ENCODE results near the gene KIF11. TPM values are rescaled to one million over a fixed set of nuclear protein-coding genes. Genes with fewer than 3 reads are reported as not detected.

Gene KIF11
- total and polyA plus RNA-seq, 2 of the 13 experiments (the other 11 are each of a cell fraction or from before 2014, with no cell fraction given) = 8.7 to 38.4 TPM

- TF ChIP-seq BATF2 (CRISPR knock-in tag; IDR thresholded peaks at IDR 0.05) = peak; percentile 48; the same call in 1 of the 2 replicates
- TF ChIP-seq RBFOX2 (IDR thresholded peaks at IDR 0.05; ENCODE audit: low read depth, low read length) = peak; percentile 96
- TF ChIP-seq FOSL2 (CRISPR knock-in tag; IDR thresholded peaks at IDR 0.05) = peak; percentile 40; the same call in 1 of the 2 replicates
- TF ChIP-seq ZSCAN21 (CRISPR knock-in tag; IDR thresholded peaks at IDR 0.05; ENCODE audit: borderline replicate concordance) = 0 out of 2 replicates have a peak, but pooled peaks have one; percentile 42
- 0 out of 2 replicates have a peak, but pooled peaks have one; percentile 6 for TF ChIP-seq ZNF792 (CRISPR knock-in tag; IDR thresholded peaks at IDR 0.05)
- TF ChIP-seq HMG20A (CRISPR knock-in tag; IDR thresholded peaks at IDR 0.05; ENCODE audit: borderline replicate concordance) = 0 out of 2 replicates have a peak, but pooled peaks have one; percentile 3
- no peak for TF ChIP-seq NBN (conservative IDR thresholded peaks at IDR 0.05)
- no peak for TF ChIP-seq NONO (IDR thresholded peaks at IDR 0.05)
- TF ChIP-seq NONO (CRISPR knock-in tag; conservative IDR thresholded peaks at IDR 0.05) = peak; percentile 54; the same call in 1 of the 2 replicates
- peak; percentile 77 for TF ChIP-seq HOXA3 (CRISPR knock-in tag; IDR thresholded peaks at IDR 0.05)
- peak; percentile 51; the same call in 1 of the 2 replicates for TF ChIP-seq JUNB (CRISPR knock-in tag; IDR thresholded peaks at IDR 0.05; ENCODE audit: borderline replicate concordance)
- TF ChIP-seq AGO1 (IDR thresholded peaks at IDR 0.05; ENCODE audit: low read depth, low read length, poor library complexity, severe bottlenecking) = peak; percentile 98
- 0 out of 2 replicates have a peak, but pooled peaks have one; percentile 40 for TF ChIP-seq ZBTB2 (CRISPR knock-in tag; IDR thresholded peaks at IDR 0.05; ENCODE audit: low read depth)
- 0 out of 2 replicates have a peak, but pooled peaks have one; percentile 37 for TF ChIP-seq PRDM15 (CRISPR knock-in tag; IDR thresholded peaks at IDR 0.05)
- TF ChIP-seq ZNF343 (CRISPR knock-in tag; IDR thresholded peaks at IDR 0.05) = no peak
- TF ChIP-seq MAZ (IDR thresholded peaks at IDR 0.05; ENCODE audit: borderline replicate concordance, low read depth, low read length) = 0 out of 2 replicates have a peak, but pooled peaks have one; percentile 26
- no peak for TF ChIP-seq MAZ (CRISPR knock-in tag; IDR thresholded peaks at IDR 0.05; ENCODE audit: low read depth)
- TF ChIP-seq PCBP1 (IDR thresholded peaks at IDR 0.05; ENCODE audit: borderline replicate concordance, low read depth, low read length) = 0 out of 2 replicates have a peak, but pooled peaks have one; percentile 18
- TF ChIP-seq DRAP1 (CRISPR knock-in tag; IDR thresholded peaks at IDR 0.05) = no peak
These were observed 103.0 kb downstream of the KIF11 start (continued) for GRCh38 chr10:92695679-92696605.

Data from HepG2 (cell line).